ENCODE data around the gene NTNG2.

DNA sequence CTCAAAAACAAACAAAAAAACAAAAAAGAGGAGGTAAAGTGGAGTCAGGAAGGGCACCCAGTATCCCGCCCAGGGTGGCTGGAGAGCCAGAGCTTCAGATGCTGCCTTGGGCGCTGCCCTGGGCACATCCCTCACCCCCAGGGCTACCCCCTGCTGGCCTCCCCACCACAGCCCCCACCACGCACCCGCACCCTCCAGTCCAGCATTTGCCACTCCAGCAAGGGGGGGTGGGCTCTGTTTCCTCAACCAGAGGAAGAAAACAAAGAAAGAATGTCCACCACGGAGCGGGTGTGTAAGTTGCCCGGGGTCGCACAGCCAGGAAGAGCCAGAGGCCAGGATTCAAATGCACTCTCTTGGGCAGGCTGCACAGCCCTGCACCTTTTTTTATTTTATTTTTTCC, 86.1 kb downstream of the NTNG2 start:
- TF ChIP-seq, protein P1, sequence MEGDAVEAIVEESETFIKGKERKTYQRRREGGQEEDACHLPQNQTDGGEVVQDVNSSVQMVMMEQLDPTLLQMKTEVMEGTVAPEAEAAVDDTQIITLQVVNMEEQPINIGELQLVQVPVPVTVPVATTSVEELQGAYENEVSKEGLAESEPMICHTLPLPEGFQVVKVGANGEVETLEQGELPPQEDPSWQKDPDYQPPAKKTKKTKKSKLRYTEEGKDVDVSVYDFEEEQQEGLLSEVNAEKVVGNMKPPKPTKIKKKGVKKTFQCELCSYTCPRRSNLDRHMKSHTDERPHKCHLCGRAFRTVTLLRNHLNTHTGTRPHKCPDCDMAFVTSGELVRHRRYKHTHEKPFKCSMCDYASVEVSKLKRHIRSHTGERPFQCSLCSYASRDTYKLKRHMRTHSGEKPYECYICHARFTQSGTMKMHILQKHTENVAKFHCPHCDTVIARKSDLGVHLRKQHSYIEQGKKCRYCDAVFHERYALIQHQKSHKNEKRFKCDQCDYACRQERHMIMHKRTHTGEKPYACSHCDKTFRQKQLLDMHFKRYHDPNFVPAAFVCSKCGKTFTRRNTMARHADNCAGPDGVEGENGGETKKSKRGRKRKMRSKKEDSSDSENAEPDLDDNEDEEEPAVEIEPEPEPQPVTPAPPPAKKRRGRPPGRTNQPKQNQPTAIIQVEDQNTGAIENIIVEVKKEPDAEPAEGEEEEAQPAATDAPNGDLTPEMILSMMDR (IDR thresholded peaks at IDR 0.05; ENCODE audit: poor library complexity, severe bottlenecking), result no peak
- TF ChIP-seq EZH2 (IDR thresholded peaks at IDR 0.05; ENCODE audit: borderline replicate concordance, insufficient read depth, low read length, poor library complexity, severe bottlenecking) (no peak), SMC3 (conservative IDR thresholded peaks at IDR 0.05; ENCODE audit: poor library complexity) (no peak), EP300 (conservative IDR thresholded peaks at IDR 0.05; ENCODE audit: poor library complexity, severe bottlenecking) (no peak), POLR2AphosphoS5 (IDR thresholded peaks at IDR 0.05) (no peak), RAD21 (conservative IDR thresholded peaks at IDR 0.05) (no peak), TAF1 (IDR thresholded peaks at IDR 0.05; ENCODE audit: low read depth) (no peak), MXI1 (conservative IDR thresholded peaks at IDR 0.05; ENCODE audit: poor library complexity, severe bottlenecking) (no peak)
- TF ChIP-seq, protein P2, sequence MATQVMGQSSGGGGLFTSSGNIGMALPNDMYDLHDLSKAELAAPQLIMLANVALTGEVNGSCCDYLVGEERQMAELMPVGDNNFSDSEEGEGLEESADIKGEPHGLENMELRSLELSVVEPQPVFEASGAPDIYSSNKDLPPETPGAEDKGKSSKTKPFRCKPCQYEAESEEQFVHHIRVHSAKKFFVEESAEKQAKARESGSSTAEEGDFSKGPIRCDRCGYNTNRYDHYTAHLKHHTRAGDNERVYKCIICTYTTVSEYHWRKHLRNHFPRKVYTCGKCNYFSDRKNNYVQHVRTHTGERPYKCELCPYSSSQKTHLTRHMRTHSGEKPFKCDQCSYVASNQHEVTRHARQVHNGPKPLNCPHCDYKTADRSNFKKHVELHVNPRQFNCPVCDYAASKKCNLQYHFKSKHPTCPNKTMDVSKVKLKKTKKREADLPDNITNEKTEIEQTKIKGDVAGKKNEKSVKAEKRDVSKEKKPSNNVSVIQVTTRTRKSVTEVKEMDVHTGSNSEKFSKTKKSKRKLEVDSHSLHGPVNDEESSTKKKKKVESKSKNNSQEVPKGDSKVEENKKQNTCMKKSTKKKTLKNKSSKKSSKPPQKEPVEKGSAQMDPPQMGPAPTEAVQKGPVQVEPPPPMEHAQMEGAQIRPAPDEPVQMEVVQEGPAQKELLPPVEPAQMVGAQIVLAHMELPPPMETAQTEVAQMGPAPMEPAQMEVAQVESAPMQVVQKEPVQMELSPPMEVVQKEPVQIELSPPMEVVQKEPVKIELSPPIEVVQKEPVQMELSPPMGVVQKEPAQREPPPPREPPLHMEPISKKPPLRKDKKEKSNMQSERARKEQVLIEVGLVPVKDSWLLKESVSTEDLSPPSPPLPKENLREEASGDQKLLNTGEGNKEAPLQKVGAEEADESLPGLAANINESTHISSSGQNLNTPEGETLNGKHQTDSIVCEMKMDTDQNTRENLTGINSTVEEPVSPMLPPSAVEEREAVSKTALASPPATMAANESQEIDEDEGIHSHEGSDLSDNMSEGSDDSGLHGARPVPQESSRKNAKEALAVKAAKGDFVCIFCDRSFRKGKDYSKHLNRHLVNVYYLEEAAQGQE (IDR thresholded peaks at IDR 0.05; ENCODE audit: borderline replicate concordance), result no peak

All from neural cell (in vitro differentiated cells).